ENCODE measurements around the gene TULP4.

- TF ChIP-seq CTCF (IDR thresholded peaks at IDR 0.05), result no peak
- TF ChIP-seq EZH2phosphoT487 (IDR thresholded peaks at IDR 0.05), result no peak
Observed at GRCh38 chr6:158384671-158385110, 72.4 kb downstream of the TULP4 start.

All from neural progenitor cell (in vitro differentiated cells).